Measurements from ENCODE around the gene KRTAP10-3. TPM values are rescaled to one million over a fixed set of nuclear protein-coding genes. Genes with fewer than 3 reads are reported as not detected.

KRTAP10-3 gene
- polyA plus RNA-seq, 1 donor (not counting 4 experiments of a cell fraction or from before 2014, with no cell fraction given), result not detected

GRCh38 chr21:44508426-44508710 lies 50.2 kb downstream of the KRTAP10-3 start:
- H3K27ac ChIP-seq (ENCODE audit: control insufficient read depth, insufficient read depth, low read length), result no peak overlapping the region
- DNase-seq (ENCODE audit: low read depth, low spot score) (no peak), FAIRE-seq (no peak)
- H4K20me1 ChIP-seq (ENCODE audit: control insufficient read depth, extremely low read depth, insufficient read depth, low read length), result no peaks in the 10 kb centered on the region
- no peak overlapping the region for H3K4me2 ChIP-seq (ENCODE audit: control insufficient read depth, extremely low read depth, insufficient read depth, low read depth, low read length)
- H3K36me3 ChIP-seq (ENCODE audit: control insufficient read depth in 2 of 2, extremely low read depth in 1 of 2, insufficient read depth in 2 of 2, low read length in 2 of 2), result no peaks in the 10 kb centered on the region
- peaks cover 11% of the 10 kb centered on the region for H3K27me3 ChIP-seq (ENCODE audit: control insufficient read depth, extremely low read depth, insufficient read depth, low read length)
- H2AFZ ChIP-seq (ENCODE audit: control insufficient read depth, low read length), result no peak overlapping the region
- no peak overlapping the region for H3K9ac ChIP-seq (ENCODE audit: control insufficient read depth, extremely low read depth, insufficient read depth, low read length)
- dilution Hi-C loops (cut with MboI; ENCODE audit: extremely low pct_ligation_motif_present, low sequenced_read_pairs), result no loop called here
- H3K79me2 ChIP-seq (ENCODE audit: control insufficient read depth, insufficient read depth, low read length), result no peaks in the 10 kb centered on the region
- H3K9me3 ChIP-seq (ENCODE audit: control insufficient read depth, low read depth, low read length), result no peaks in the 10 kb centered on the region
- no peaks in the 10 kb centered on the region for H3K9me1 ChIP-seq (ENCODE audit: control insufficient read depth, extremely low read depth, insufficient read depth, low read length)
- no peak overlapping the region for H3K4me3 ChIP-seq (ENCODE audit: control insufficient read depth in 2 of 3, extremely low read depth in 1 of 3, insufficient read depth in 2 of 3, low read depth in 1 of 3, low read length in 3 of 3)
- H3K4me1 ChIP-seq (ENCODE audit: control insufficient read depth, extremely low read depth, insufficient read depth, low read length), result no peaks in the 10 kb centered on the region
- no peak for TF ChIP-seq CTCF (optimal IDR thresholded peaks at IDR 0.05 in 1 of 3, IDR thresholded peaks at IDR 0.05 in 1 of 3, conservative IDR thresholded peaks at IDR 0.05 in 1 of 3; ENCODE audit: extremely low read depth in 1 of 3, insufficient read depth in 2 of 3, low read length in 3 of 3)
- TF ChIP-seq EZH2 (IDR thresholded peaks at IDR 0.05; ENCODE audit: low read length), result no peak

Other genes with a start within 250 kb of the KRTAP10-3 start
- gene CFAP410, start 219.4 kb downstream of the KRTAP10-3 start, polyA plus RNA-seq, result 2.2 to 5.7 TPM (median 2.9 TPM) in 3 replicates
- 0.31 to 0.60 TPM (median 0.52 TPM) in 3 replicates for gene TRPM2, start 205.2 kb downstream of the KRTAP10-3 start, polyA plus RNA-seq
- 1.4 to 1.9 TPM (median 1.6 TPM) in 3 replicates for gene LRRC3, start 103.3 kb downstream of the KRTAP10-3 start, polyA plus RNA-seq
- gene KRTAP10-1, start 18.6 kb downstream of the KRTAP10-3 start, polyA plus RNA-seq, result not detected in 3 replicates
- gene KRTAP10-2, start 7.3 kb downstream of the KRTAP10-3 start, polyA plus RNA-seq, result not detected in 3 replicates
- 0.06 TPM in 1 of 3 replicates, not detected in the others for gene KRTAP10-4, start 14.9 kb upstream of the KRTAP10-3 start, polyA plus RNA-seq
- not detected in 3 replicates for gene KRTAP10-5, start 21.8 kb upstream of the KRTAP10-3 start, polyA plus RNA-seq
- not detected in 3 replicates for gene KRTAP10-6, start 33.7 kb upstream of the KRTAP10-3 start, polyA plus RNA-seq
- gene KRTAP10-7, start 41.8 kb upstream of the KRTAP10-3 start, polyA plus RNA-seq, result not detected in 3 replicates
- not detected in 3 replicates for gene KRTAP10-8, start 53.3 kb upstream of the KRTAP10-3 start, polyA plus RNA-seq
- not detected in 3 replicates for gene KRTAP10-9, start 68.3 kb upstream of the KRTAP10-3 start, polyA plus RNA-seq
- gene KRTAP10-10, start 78.6 kb upstream of the KRTAP10-3 start, polyA plus RNA-seq, result not detected in 3 replicates
- gene KRTAP10-11, start 87.6 kb upstream of the KRTAP10-3 start, polyA plus RNA-seq, result not detected in 3 replicates
- not detected in 3 replicates for gene KRTAP12-4, start 95.9 kb upstream of the KRTAP10-3 start, polyA plus RNA-seq
- gene KRTAP12-3, start 99.1 kb upstream of the KRTAP10-3 start, polyA plus RNA-seq, result not detected in 3 replicates
- not detected in 3 replicates for gene KRTAP12-2, start 108.1 kb upstream of the KRTAP10-3 start, polyA plus RNA-seq
- gene KRTAP12-1, start 123.4 kb upstream of the KRTAP10-3 start, polyA plus RNA-seq, result not detected in 3 replicates
- not detected in 3 replicates for gene KRTAP10-12, start 138.4 kb upstream of the KRTAP10-3 start, polyA plus RNA-seq
- 0.07 to 0.12 TPM in 2 of 3 replicates, not detected in the other for gene TSPEAR, start 152.8 kb upstream of the KRTAP10-3 start, polyA plus RNA-seq
- 82.0 to 114 TPM (median 106 TPM) in 3 replicates for gene UBE2G2, start 243.0 kb upstream of the KRTAP10-3 start, polyA plus RNA-seq

All from keratinocyte (primary cell).